ENCODE data around the gene SCP2D1. TPM values are rescaled to one million over a fixed set of nuclear protein-coding genes. Genes with fewer than 3 reads are reported as not detected.

SCP2D1 gene
- total RNA-seq, 1 donor from 2014 or later, result not detected

GRCh38 chr20:18835466-18836256 lies 22.1 kb downstream of the SCP2D1 start:
- TF ChIP-seq CTCF (conservative IDR thresholded peaks at IDR 0.05), result no peak
- Mint-ChIP-seq H3K9me3 (no peaks in the 10 kb centered on the region), H3K27ac (no peak overlapping the region), H3K27me3 (no peaks in the 10 kb centered on the region), H3K4me3 (no peak overlapping the region), H3K4me1 (ENCODE audit: unreplicated experiment) (peaks cover 19% of the 10 kb centered on the region), H3K36me3 (no peaks in the 10 kb centered on the region)
- no peak for DNase-seq (ENCODE audit: extremely low spot score, unreplicated experiment)

- H3K4me1 Mint-ChIP-seq (ENCODE audit: unreplicated experiment), result peaks cover 5% of the 10 kb centered on the region
- no peaks in the 10 kb centered on the region for H3K36me3 Mint-ChIP-seq
- no peaks in the 10 kb centered on the region for H3K9me3 Mint-ChIP-seq
- no peak overlapping the region for H3K4me3 Mint-ChIP-seq
- no peak overlapping the region for H3K27ac Mint-ChIP-seq
- no peaks in the 10 kb centered on the region for H3K27me3 Mint-ChIP-seq
- TF ChIP-seq CTCF (conservative IDR thresholded peaks at IDR 0.05), result no peak
- DNase-seq (ENCODE audit: extremely low spot score, unreplicated experiment), result no peak
Measured at GRCh38 chr20:18837718-18838117, 24.1 kb downstream of the SCP2D1 start.

GRCh38 chr20:18839507-18840247 lies 26.1 kb downstream of the SCP2D1 start:
- TF ChIP-seq CTCF (conservative IDR thresholded peaks at IDR 0.05), result no peak
- no peaks in the 10 kb centered on the region for H3K36me3 Mint-ChIP-seq
- H3K27ac Mint-ChIP-seq, result no peak overlapping the region
- peaks cover 6% of the 10 kb centered on the region for H3K27me3 Mint-ChIP-seq
- H3K4me3 Mint-ChIP-seq, result no peak overlapping the region
- peak; percentile 7 for DNase-seq (ENCODE audit: extremely low spot score, unreplicated experiment)
- no peaks in the 10 kb centered on the region for H3K4me1 Mint-ChIP-seq (ENCODE audit: unreplicated experiment)
- no peaks in the 10 kb centered on the region for H3K9me3 Mint-ChIP-seq

- DNase-seq (ENCODE audit: extremely low spot score, unreplicated experiment), result peak; percentile 13
Measured at GRCh38 chr20:18840248-18840645, 26.7 kb downstream of the SCP2D1 start.

GRCh38 chr20:18845017-18845416 lies 31.4 kb downstream of the SCP2D1 start:
- H3K4me1 Mint-ChIP-seq (ENCODE audit: unreplicated experiment), result no peaks in the 10 kb centered on the region
- H3K9me3 Mint-ChIP-seq, result no peaks in the 10 kb centered on the region
- peaks cover 8% of the 10 kb centered on the region for H3K27me3 Mint-ChIP-seq
- DNase-seq (ENCODE audit: extremely low spot score, unreplicated experiment), result no peak
- no peaks in the 10 kb centered on the region for H3K36me3 Mint-ChIP-seq
- no peak for TF ChIP-seq CTCF (conservative IDR thresholded peaks at IDR 0.05)
- no peak overlapping the region for H3K4me3 Mint-ChIP-seq
- H3K27ac Mint-ChIP-seq, result no peak overlapping the region

More at GRCh38 chr20:18840248-18840645, 26.7 kb downstream of the SCP2D1 start:
- Mint-ChIP-seq H3K4me3 (no peak overlapping the region), H3K36me3 (no peaks in the 10 kb centered on the region), H3K9me3 (no peaks in the 10 kb centered on the region), H3K4me1 (ENCODE audit: unreplicated experiment) (no peaks in the 10 kb centered on the region), H3K27ac (no peak overlapping the region), H3K27me3 (peaks cover 6% of the 10 kb centered on the region)
- no peak for TF ChIP-seq CTCF (conservative IDR thresholded peaks at IDR 0.05)
